Effector CD4-positive, alpha-beta T cell (primary cell): ENCODE measurements around the gene RSPO3.
"Not testable (repeated sequence)": the region's sequence is repeated elsewhere in the genome, so short reads cannot be mapped to it uniquely, and the experiment has no call there.

Experiments used
- DNase-seq: peaks from one replicate; pipeline ENCODE4 v3.0.0-alpha.2; 2020

The RSPO3 gene

DNA sequence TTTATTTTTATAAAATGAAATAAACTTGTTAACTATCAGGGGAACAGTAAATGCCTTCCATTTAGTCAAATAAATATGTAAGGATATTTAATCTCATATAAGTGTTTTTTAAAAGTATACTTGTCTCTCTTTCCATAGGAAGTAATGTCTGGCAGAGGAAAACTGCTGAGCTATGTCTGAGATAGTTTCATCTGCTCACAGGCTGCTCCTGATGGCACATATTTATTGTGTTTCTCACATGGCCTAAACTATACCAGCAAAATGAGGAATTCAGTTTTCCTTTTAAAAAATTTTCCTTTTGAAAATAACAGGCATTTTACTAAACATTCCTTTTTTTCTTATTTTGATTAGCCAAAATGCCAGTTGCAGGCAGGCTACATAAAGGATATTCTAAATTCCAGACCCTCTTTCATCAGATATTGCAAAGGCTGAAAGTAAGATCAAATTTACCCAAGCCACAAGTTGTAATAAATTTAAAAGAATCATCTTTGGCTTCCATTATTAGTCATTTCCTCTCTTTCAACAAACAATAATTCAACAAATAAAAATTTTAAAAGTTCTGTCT is 88.1 kb downstream of the RSPO3 start:
- DNase-seq: no peak

DNA sequence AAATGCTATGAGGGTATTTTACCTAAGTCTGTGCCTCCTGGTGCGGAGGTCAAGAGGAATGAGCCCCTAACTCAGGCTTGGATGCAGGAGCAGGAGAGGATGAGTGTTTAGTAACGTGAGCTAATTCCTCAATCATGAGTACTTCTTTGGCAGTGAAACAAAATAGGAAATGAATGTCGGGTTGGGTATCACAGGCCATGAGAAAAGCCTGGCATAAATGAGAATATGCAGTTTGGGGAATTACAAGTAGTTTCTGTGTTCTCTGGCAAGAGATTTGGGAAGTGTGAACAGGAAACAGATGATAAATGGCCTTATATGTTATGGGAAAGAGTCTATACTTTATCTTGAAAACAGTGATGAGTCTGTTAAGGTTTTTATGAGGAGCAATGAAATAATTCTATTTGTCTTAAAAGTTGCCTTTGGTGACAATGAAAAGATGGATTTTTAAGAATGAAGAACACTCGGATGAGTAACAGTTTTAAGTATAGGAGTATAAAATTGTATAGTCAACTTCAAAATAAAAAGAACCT is 89.2 kb downstream of the RSPO3 start:
- no peak for DNase-seq

DNA sequence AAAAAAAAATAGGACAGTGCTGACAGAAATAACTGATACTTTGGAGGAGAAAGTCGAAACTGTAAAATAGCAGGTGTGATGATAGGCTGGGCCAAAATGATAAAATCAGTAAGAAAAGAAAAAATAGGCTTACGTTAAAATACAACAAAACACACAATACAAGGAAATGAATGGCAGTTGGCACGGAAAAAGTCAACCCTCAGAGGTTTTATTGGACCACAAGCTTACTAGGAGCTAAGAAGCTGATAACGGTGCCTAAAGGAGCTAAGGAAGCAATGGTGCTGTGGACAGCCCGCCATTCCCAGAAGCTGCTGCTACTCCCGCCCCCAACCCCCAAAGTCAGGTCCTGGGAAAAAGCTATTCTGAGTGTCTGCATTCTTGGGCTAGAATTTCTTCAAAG is 92.3 kb downstream of the RSPO3 start:
- no peak for DNase-seq

DNA sequence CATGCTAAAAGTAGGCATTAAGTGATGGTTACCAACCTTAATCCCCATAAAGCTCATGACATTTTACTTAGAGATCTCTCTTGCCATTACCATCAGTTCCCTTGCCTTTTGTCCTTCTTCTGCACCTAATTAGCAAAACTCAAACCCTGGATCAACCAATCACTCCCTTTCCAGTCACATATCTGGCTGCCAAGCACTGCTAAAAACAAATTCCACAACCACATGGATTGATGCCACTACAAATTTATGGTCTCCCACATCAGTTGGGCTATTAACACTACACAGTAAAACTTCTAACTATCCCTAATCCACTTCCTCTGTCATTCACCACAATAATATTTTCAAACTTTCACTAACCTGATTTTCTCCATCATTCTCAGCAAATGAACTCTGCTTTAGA is 93.9 kb downstream of the RSPO3 start:
- DNase-seq: no peak

DNA sequence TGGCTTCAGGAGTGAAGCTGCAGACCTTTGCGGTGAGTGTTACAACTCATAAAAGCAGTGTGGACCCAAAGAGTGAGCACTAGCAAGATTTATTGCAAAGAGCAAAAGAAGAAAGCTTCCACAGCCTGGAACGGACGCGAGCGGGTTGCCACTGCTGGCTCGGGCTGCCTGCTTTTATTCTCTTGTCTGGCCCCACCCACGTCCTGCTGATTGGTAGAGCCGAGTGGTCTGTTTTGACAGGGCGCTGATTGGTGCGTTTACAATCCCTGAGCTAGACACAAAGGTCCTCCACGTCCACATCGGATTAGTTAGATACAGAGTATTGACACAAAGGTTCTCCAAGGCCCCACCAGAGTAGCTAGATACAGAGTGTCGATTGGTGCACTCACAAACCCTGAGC is 95.6 kb downstream of the RSPO3 start:
- not testable (repeated sequence) for DNase-seq

DNA sequence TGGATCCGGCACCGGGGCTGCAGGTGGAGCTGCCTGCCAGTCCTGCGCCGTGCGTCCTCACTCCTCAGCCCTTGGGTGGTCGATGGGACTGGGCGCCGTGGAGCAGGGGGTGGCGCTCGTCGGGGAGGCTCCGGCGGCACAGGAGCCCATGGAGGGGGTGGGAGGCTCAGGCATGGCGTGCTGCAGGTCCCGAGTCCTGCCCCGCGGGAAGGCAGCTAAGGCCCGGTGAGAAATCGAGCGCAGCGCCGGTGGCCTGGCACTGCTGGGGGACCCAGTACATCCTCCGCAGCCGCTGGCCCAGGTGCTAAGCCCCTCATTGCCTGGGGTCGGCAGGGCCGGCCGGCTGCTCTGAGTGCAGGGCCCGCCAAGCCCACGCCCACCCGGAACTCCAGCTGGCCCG is 96.1 kb downstream of the RSPO3 start:
- DNase-seq: not testable (repeated sequence)

DNA sequence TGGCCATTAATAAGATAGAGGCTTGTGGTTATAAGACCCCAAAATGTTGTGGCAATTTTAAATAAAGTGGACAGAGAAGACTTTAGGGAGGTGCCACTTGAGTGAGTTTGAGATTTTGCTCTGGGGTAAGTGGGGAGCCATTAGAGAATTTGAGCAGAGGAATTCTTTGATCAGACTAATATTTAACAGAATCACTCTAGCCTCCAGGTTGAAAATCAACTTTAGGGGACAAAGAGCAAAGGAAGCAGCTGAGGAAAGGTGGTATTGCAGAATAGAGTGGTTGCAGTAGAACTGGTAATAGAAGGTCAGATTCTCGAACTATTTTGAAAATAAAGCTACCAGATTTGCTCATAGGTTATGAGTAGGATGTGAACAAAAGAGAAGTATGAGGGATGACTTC is 97.5 kb downstream of the RSPO3 start:
- no peak for DNase-seq

DNA sequence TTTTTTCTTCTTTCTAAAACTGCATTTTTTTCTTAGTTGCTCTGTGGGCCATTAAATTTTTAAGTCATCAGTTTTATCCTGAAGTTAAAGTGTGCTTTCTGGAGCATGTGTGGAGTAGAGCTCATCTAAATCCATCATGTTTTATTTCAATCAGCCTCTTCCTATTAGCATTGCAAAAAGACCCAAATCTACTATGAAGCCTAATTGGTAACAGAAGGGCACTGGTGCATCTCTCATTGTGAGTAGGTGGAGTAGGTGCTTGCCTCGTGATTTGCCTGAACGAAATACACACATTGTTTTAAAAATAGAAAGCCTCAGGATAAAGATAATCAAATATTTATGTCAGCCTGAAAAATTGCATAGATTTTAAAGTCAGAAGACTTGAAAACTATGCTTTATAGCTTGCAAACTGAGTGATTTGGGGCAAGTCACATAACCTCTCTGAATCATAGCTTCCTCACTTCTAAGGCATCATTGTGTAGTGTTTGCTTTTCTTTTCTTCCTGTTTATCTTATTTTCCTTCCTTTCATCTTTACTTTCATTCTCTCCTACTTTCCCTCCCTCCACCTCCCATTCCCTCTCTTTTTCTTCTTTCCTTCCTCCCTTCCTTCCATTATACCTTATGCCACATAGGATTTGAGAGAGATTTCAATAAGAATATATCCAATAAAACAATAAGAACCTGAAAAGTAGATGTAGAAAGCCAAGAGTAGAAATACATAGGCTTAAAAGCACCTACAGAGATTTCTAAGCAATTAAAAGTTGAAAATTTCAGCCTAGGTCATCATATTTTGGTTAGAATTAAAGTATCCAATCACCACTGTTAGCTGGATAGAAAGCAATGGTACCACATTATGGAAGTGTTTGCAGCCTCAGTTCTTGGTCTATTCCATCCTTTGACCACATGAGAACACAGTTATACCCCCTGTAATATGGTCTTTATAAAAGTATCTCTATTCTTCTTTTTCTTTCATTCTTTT is 98.6 kb downstream of the RSPO3 start:
- no peak for DNase-seq

DNA sequence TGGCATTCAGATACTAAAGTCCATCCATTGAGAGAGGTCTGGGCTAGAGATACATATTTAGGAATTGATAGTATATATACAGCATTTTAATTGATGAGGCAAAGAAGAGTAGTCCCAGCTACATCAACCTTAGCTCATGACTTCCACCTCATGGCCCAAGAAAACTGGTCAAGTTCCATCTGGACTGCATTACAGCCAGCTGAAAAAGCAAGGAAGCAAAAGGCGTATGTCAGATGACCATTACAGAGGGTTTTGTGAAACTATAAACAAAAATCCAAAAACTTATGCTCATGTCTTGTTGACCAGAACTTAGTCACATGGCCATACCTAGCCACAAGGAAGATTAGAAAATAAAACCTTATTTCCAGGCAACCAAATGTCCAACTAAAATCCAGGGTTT is 101.4 kb downstream of the RSPO3 start:
- DNase-seq: no peak

DNA sequence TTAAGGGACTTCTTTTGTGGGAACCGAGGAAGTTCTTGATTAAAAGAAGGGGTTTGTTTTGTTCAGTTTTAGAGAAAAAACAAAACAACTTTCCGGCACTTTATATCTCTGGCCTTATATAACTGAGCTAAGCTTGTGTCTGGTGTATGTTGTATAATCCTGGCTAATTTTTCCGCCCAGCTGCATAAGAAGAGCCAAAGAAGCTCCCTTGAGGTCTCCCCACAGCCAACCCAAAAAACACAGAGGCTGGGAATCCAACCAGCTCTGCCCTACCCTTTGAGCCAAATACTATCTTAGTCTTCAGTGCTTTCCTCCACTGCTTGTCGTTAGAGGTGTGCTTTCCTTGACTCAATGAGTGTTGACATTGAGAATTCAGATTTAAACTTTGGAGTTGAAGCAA is 102.7 kb downstream of the RSPO3 start:
- no peak for DNase-seq

DNA sequence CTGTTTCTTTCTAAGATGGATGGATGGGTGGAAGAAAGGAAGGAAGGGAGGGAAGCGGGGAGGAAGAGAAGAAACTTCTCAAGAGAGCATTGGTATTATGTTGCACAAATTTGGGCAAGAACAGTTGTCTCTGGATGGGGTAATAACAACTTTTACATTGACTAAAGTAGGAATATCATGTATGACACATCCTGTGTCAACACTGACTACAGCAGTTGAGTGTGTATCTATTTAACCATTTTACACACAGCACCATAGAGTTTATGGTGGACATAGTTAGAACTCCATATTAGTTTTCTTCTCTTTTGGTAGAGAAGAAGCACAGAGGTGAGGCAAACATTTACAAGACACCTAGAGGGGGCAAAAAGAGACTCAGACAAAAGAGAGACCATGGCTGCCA is 103.9 kb downstream of the RSPO3 start:
- no peak for DNase-seq

DNA sequence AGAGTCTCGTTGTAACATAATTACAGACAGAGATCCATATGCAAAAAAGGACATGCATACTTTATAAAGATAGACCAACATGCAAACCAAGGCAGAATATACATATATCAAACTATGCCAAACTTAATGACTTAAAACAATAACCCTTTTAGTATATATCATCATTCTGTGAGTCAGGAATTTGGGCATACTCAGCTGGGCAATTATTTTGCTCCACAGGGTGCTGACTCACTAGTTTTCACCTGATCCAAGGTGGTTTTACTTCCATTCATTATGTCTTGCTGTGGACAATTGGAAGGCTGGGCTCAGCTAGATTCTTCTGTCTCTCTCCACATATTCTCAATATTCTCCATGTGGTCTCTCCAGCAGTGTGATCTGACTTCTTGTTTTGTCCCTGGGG is 107.0 kb downstream of the RSPO3 start:
- no peak for DNase-seq

DNA sequence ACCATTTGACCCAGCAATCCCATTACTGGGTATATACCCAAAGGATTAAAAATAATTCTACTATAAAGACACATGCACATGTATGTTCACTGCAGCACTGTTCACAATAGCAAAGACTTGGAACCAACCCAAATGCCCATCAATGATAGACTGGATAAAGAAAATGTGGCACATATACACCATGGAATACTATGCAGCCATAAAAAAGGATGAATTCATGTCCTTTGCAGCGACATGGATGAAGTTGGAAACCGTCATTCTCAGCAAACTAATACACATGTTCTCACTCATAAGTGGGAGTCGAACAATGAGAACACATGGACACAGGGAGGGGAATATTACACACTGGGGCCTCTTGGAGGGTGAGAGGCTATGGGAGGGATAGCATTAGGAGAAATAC is 115.3 kb downstream of the RSPO3 start:
- not testable (repeated sequence) for DNase-seq

DNA sequence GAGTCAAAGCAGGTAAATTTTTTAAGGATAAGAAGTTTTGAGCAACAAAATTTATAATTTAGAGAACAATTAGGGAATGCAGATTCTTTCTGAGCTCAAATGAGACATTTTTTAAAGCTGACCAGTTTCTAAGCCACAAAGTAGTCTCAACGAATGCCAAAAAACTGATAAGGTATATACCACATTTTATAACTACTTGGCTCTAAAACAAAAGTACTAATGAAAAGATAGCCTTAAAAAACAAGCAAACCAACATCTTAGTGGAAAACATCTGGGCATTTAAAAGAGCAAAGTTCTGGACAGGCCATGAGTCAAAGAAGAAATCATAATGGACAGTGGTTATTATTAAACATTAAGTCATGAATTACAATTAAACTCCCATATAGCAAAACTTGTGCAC is 125.0 kb downstream of the RSPO3 start:
- no peak for DNase-seq
